ENCODE results near the gene ADAMTS17. TPM values are rescaled to one million over a fixed set of nuclear protein-coding genes. Genes with fewer than 3 reads are reported as not detected.
A peak's percentile ranks its signal among the peaks of the same experiment; 100 is the strongest.

Gene ADAMTS17
- total RNA-seq, 1 donor from 2014 or later = 0.06 TPM

- DNase-seq (ENCODE audit: low read depth) = no peak
- no peak overlapping the region for H3K4me3 ChIP-seq (ENCODE audit: low read depth, low read length)
- TF ChIP-seq CTCF (conservative IDR thresholded peaks at IDR 0.05; ENCODE audit: low read depth, low read length) = no peak
These were observed 228.3 kb downstream of the ADAMTS17 start for GRCh38 chr15:100113351-100114080.

GRCh38 chr15:100112636-100113305, 229.0 kb downstream of the ADAMTS17 start:
- H3K4me3 ChIP-seq (ENCODE audit: low read depth, low read length) = no peak overlapping the region
- no peak for TF ChIP-seq CTCF (conservative IDR thresholded peaks at IDR 0.05; ENCODE audit: low read depth, low read length)

GRCh38 chr15:100112061-100112420, 229.7 kb downstream of the ADAMTS17 start:
- no peak for TF ChIP-seq CTCF (conservative IDR thresholded peaks at IDR 0.05; ENCODE audit: low read depth, low read length)
- no peak overlapping the region for H3K4me3 ChIP-seq (ENCODE audit: low read depth, low read length)
- DNase-seq (ENCODE audit: low read depth) = no peak

More at GRCh38 chr15:100112636-100113305, 229.0 kb downstream of the ADAMTS17 start:
- DNase-seq (ENCODE audit: low read depth) = no peak

GRCh38 chr15:100111125-100112060, 230.4 kb downstream of the ADAMTS17 start:
- H3K4me3 ChIP-seq (ENCODE audit: low read depth, low read length) = no peak overlapping the region
- TF ChIP-seq CTCF (conservative IDR thresholded peaks at IDR 0.05; ENCODE audit: low read depth, low read length) = no peak
- DNase-seq (ENCODE audit: low read depth) = peak; percentile 1

- H3K4me3 ChIP-seq (ENCODE audit: low read depth, low read length) = no peak overlapping the region
- DNase-seq (ENCODE audit: low read depth) = no peak
- no peak for TF ChIP-seq CTCF (conservative IDR thresholded peaks at IDR 0.05; ENCODE audit: low read depth, low read length)
These were observed 232.2 kb downstream of the ADAMTS17 start for GRCh38 chr15:100109486-100110035.

- DNase-seq (ENCODE audit: low read depth) = no peak
- no peak for TF ChIP-seq CTCF (conservative IDR thresholded peaks at IDR 0.05; ENCODE audit: low read depth, low read length)
- H3K4me3 ChIP-seq (ENCODE audit: low read depth, low read length) = no peak overlapping the region
These were observed 232.9 kb downstream of the ADAMTS17 start for GRCh38 chr15:100108846-100109245.
